Measurements from ENCODE around the gene MYH16. TPM values are rescaled to one million over a fixed set of nuclear protein-coding genes. Genes with fewer than 3 reads are reported as not detected.
"Not testable (repeated sequence)": the region's sequence is repeated elsewhere in the genome, so short reads cannot be mapped to it uniquely, and the experiment has no call there.

Gene MYH16
- total RNA-seq, 1 donor from 2014 or later, result not detected

DNA sequence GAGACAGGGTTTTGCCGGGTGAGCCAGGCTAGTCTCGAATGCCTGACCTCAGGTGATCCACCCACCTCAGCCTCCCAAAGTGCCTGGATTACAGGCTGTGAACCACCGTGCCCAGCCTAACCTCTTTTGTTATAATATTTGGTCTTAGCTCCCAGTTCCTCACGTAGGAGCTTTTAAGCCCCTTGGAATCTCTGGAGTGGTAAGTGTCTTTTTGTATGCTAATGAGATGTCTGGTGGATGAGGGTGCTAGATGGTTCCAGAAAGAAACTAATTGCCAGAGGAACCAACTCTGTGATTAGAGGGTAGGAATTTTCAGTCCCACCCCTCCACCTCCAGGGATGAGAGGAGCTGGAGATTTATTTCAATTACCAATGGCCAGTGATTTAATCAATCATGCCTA lies 47.7 kb downstream of the MYH16 start:
- H3K36me3 Mint-ChIP-seq (ENCODE audit: low read depth), result no peaks in the 10 kb centered on the region
- intact Hi-C loops (cut with micrococcal nuclease), result no loop called here
- no peak overlapping the region for H3K4me3 Mint-ChIP-seq (ENCODE audit: low read depth)
- no peaks in the 10 kb centered on the region for H3K4me1 Mint-ChIP-seq (ENCODE audit: low read depth)
- H3K27ac Mint-ChIP-seq, result no peak overlapping the region
- no peaks in the 10 kb centered on the region for H3K9me3 Mint-ChIP-seq
- peaks cover 4% of the 10 kb centered on the region for H3K27me3 Mint-ChIP-seq (ENCODE audit: low read depth)
- DNase-seq (ENCODE audit: low spot score), result no peak

DNA sequence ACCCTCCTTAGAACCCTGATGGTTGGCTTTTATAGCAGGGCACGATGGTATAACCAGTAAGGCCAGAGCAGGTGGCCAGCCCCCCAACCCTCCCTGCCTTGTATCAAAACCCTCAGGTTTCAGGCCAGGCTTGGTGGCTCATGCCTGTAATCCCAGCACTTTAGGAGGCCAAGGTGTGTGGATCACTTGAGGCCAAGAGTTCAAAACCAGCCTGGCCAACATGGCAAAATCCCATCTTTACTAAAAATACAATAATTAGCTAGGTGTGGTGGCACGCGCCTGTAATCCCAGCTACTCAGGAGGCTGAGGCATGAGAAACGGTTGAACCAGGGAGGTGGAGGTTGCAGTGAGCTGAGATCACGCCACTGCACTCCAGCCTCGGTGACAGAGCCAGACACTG lies 50.0 kb downstream of the MYH16 start:
- H3K9me3 Mint-ChIP-seq; DNase-seq (ENCODE audit: low spot score); H3K27ac Mint-ChIP-seq; intact Hi-C loops (cut with micrococcal nuclease); H3K4me3 Mint-ChIP-seq (ENCODE audit: low read depth); H3K27me3 Mint-ChIP-seq (ENCODE audit: low read depth); H3K36me3 Mint-ChIP-seq (ENCODE audit: low read depth): not testable (repeated sequence)
- H3K4me1 Mint-ChIP-seq (ENCODE audit: low read depth), result peaks cover 11% of the 10 kb centered on the region

DNA sequence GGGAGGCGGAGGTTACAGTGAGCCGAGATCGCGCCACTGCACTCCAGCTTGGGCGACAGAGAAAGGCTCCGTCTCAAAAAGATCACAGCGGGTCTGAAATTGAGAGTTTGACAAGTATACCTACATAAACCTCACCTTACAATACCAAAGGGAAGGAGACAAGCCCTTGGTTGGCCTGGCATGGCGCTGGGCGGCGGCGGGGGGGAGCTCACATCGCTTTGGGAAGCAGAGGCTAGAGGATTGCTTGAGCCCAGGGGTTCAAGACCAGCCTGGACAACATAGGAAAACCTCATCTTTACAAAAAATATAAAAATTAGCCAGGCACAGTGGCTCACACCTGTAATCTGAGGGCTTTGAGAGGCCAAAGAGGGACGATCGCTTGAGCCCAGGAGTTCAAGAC lies 51.9 kb downstream of the MYH16 start:
- Mint-ChIP-seq H3K36me3 (ENCODE audit: low read depth) (peaks cover 16% of the 10 kb centered on the region), H3K4me1 (ENCODE audit: low read depth) (peaks cover 26% of the 10 kb centered on the region), H3K9me3 (no peaks in the 10 kb centered on the region), H3K27me3 (ENCODE audit: low read depth) (peaks cover 4% of the 10 kb centered on the region), H3K4me3 (ENCODE audit: low read depth) (peak overlapping the region; percentile 93), H3K27ac (peak overlapping the region; percentile 88)
- DNase-seq (ENCODE audit: low spot score), result no peak
- intact Hi-C loops (cut with micrococcal nuclease), result no loop called here

DNA sequence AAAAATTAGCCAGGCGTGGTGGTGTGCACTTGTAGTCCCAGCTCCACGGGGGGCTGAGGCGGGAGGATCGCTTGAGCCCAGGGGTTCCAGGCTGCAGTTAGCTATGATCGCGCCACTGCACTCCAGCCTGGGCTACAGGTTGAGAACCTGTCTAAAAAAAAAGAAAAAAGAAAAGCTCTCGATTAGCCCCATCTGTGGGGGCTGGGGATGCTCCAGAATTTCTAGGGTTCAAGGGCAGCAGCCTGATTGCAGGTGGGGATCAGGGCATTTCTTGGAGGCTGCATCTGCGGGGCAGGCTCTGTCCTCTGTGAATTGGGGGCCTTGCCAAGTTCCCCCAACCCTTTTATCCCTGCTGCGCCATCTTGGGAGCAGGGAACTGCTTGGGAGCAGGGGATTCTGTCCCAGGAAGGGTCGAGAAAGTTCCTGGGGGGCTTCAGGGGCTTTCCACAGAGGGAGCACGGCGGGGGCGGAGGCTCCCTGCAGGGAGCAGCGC lies 52.4 kb downstream of the MYH16 start:
- peaks cover 17% of the 10 kb centered on the region for H3K36me3 Mint-ChIP-seq (ENCODE audit: low read depth)
- H3K9me3 Mint-ChIP-seq, result no peaks in the 10 kb centered on the region
- intact Hi-C loops (cut with micrococcal nuclease), result loop anchor here (5.0 kb wide), 1 partner anchor 183 kb away; the partner anchor contains the start of gene SMURF1
- H3K27me3 Mint-ChIP-seq (ENCODE audit: low read depth), result peaks cover 4% of the 10 kb centered on the region
- peaks cover 29% of the 10 kb centered on the region for H3K4me1 Mint-ChIP-seq (ENCODE audit: low read depth)
- peak overlapping the region; percentile 88 for H3K27ac Mint-ChIP-seq
- H3K4me3 Mint-ChIP-seq (ENCODE audit: low read depth), result peak overlapping the region; percentile 93
- no peak for DNase-seq (ENCODE audit: low spot score)

DNA sequence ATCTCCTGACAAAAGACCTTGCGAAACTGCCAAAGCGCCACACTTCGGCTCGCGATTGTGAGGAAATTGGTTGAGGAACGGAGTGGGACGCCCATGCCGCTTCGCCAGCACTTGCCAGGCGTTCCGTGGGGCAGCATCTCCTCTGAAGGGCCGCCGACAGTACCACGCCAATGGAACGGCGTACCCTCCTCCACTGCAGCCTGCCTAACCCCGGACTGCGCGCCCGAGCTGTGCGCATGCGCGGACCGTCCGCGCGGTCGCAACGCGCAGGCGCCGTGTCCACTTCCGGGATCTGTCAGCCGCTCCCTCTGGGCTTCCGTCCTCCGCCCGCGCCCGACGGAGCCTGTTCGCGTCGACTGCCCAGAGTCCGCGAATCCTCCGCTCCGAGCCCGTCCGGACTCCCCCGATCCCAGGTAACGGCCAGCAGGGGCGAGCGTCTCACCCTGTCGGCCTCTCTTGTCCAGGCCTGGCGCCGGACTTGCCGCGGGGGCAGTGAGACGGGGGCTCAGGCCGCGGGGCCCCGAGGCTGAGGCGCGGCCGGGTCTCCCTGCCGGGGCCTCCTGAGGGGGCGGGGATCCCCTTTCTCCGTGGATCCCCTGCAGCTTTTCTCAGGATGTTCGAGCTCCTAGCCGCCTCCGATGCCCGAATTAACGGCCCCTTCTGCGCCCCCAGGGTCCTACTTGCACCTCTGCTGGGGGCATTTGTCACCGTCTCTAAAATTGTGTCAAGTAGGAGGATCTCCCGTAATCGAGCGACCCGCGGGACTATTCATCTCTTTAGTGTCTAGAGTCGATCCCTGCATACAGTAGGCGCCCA lies 53.2 kb downstream of the MYH16 start, which contains the start of gene ARPC1A:
ARPC1A (plus strand) TSS at position 307 of the 816 bp plus-strand sequence. CDS start 7,456 bp downstream, outside the sequence.
- peaks cover 36% of the 10 kb centered on the region for H3K4me1 Mint-ChIP-seq (ENCODE audit: low read depth)
- H3K27me3 Mint-ChIP-seq (ENCODE audit: low read depth), result peaks cover 4% of the 10 kb centered on the region
- DNase-seq (ENCODE audit: low spot score), result peak; percentile 91
- peaks cover 24% of the 10 kb centered on the region for H3K36me3 Mint-ChIP-seq (ENCODE audit: low read depth)
- intact Hi-C loops (cut with micrococcal nuclease), result loop anchor here (5.0 kb wide), 1 partner anchor 183 kb away; the partner anchor contains the start of gene SMURF1
- H3K4me3 Mint-ChIP-seq (ENCODE audit: low read depth), result peak within 1 kb of the TSS; percentile 93
- H3K27ac Mint-ChIP-seq, result peak within 1 kb of the TSS; percentile 88
- H3K9me3 Mint-ChIP-seq, result no peaks in the 10 kb centered on the region

DNA sequence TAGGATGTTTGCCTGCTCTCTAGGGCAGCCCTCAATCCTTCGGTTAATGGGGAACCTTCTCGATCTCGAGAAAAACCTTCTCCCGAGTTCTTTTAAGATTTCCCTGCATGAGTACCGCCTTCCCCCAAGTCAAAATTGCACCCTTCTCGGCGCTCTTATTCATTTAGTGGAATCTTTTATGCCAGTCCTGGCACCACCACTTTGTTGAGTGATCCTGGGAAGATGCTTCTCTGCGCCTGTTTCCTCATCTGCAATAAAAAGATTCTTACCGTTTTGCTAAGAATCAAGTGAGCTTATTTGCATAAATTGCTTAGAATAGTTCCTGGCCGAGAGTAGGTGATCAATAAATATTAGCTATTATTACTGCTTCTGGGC lies 53.8 kb downstream of the MYH16 start:
- Mint-ChIP-seq H3K4me1 (ENCODE audit: low read depth) (peaks cover 41% of the 10 kb centered on the region), H3K27me3 (ENCODE audit: low read depth) (peaks cover 4% of the 10 kb centered on the region)
- intact Hi-C loops (cut with micrococcal nuclease), result loop anchor here (5.0 kb wide), 1 partner anchor 184 kb away; the partner anchor contains the start of gene SMURF1

DNA sequence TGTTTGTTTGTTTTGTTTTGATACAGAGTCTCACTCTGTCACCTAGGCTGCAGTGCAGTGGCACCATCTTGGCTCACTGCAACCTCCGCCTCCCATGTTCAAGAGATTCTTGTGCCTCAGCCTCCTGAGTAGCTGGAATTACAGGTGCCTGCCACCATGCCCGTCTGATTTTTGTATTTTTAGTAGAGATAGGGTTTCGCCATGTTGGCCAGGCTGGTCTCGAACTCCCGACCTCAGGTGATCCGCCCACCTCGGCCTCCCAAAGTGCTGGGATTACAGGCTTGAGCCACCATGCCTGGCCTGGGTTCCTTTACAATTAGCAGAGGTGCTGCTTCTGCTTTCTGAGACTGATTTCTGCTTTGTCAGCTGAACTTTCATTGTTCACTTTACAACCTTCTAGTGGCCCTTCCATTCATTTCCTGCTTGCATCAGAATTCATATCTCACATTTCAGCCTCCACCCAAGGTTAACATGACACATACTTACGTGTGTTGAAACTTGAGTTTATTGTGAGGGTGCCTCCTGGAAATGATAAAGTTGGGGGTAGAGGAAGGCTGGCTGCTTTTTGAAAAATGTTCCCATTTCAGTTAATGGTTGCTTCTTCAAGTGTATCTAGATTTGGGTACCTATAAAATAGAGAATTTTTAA lies 57.8 kb downstream of the MYH16 start:
- Mint-ChIP-seq H3K4me1 (ENCODE audit: low read depth) (peaks cover 43% of the 10 kb centered on the region), H3K27ac (peak overlapping the region; percentile 91), H3K36me3 (ENCODE audit: low read depth) (peaks cover 56% of the 10 kb centered on the region), H3K4me3 (ENCODE audit: low read depth) (peak overlapping the region; percentile 61)
- not testable (repeated sequence) for DNase-seq (ENCODE audit: low spot score); H3K27me3 Mint-ChIP-seq (ENCODE audit: low read depth); H3K9me3 Mint-ChIP-seq
- intact Hi-C loops (cut with micrococcal nuclease), result loop anchor here (2.0 kb wide), 1 partner anchor 50 kb away; no protein-coding TSS in a partner anchor

More for the DNA sequence above, 53.8 kb downstream of the MYH16 start:
- Mint-ChIP-seq H3K36me3 (ENCODE audit: low read depth) (peaks cover 29% of the 10 kb centered on the region), H3K27ac (peak overlapping the region; percentile 88), H3K4me3 (ENCODE audit: low read depth) (peak overlapping the region; percentile 93), H3K9me3 (no peaks in the 10 kb centered on the region)
- no peak for DNase-seq (ENCODE audit: low spot score)

DNA sequence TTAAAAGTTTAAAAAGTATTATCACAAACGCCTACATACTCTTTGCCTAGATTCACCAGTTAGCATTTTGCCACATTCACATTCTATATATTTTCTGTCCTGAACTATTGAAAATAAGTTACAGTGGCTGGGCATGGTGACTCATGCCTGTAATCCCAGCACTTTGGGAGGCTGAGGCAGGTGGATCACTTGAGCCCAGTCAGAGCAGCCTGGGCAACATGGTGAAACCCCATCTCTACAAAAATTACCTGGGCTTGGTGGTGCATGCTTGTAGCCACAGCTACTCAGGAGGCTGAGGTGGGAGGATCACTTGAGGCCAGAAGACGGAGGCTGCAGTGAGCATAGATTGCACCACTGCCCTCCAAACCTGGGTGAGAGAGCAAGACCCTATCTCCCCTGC lies 58.4 kb downstream of the MYH16 start:
- Mint-ChIP-seq H3K4me3 (ENCODE audit: low read depth) (no peak overlapping the region), H3K4me1 (ENCODE audit: low read depth) (peaks cover 43% of the 10 kb centered on the region), H3K9me3 (no peaks in the 10 kb centered on the region), H3K27ac (peak overlapping the region; percentile 91), H3K36me3 (ENCODE audit: low read depth) (peaks cover 62% of the 10 kb centered on the region), H3K27me3 (ENCODE audit: low read depth) (no peaks in the 10 kb centered on the region)
- DNase-seq (ENCODE audit: low spot score), result no peak
- intact Hi-C loops (cut with micrococcal nuclease), result loop anchor here (2.0 kb wide), 1 partner anchor 50 kb away; no protein-coding TSS in a partner anchor

DNA sequence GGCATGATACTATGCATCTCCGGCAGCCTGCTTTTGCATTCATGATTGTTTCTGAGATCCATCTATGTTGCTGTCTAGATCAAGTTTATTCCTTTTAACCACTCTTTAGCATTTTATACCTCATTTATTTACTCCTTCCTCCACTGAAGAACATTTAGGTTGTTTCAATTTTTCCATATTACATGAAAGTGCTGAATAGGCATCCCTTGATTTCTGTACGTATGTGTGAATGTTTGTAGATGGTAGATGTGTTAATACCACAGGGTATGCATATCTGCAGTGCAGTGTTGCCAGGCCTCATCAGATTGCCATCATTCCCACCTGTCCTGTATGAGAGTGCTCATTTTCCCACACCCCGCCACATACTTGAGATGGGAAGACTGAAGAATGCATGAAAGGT lies 67.0 kb downstream of the MYH16 start:
- intact Hi-C loops (cut with micrococcal nuclease), result no loop called here
- Mint-ChIP-seq H3K36me3 (ENCODE audit: low read depth) (peaks cover 69% of the 10 kb centered on the region), H3K27me3 (ENCODE audit: low read depth) (no peaks in the 10 kb centered on the region), H3K9me3 (no peaks in the 10 kb centered on the region), H3K4me1 (ENCODE audit: low read depth) (no peaks in the 10 kb centered on the region), H3K27ac (no peak overlapping the region), H3K4me3 (ENCODE audit: low read depth) (no peak overlapping the region)
- DNase-seq (ENCODE audit: low spot score), result no peak

DNA sequence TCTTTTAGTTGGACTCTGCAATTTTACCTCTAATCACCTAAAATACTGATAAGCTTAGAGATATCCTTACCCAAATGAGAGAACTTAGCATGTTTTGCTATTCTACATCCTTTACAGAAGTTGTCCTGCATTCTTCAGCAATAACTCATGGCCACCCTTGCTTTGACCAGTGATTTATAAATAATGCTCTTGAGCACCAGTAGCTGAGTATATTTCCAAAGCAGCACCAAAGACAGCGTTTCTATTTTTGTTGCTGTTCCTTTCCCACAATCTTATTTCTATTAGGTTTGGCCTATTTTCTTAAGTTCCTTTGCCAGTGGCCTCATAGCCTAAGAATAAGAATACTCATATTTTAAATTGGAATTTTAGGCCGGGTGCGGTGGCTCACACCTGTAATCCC lies 68.0 kb downstream of the MYH16 start:
- peaks cover 65% of the 10 kb centered on the region for H3K36me3 Mint-ChIP-seq (ENCODE audit: low read depth)
- H3K9me3 Mint-ChIP-seq, result no peaks in the 10 kb centered on the region
- no peaks in the 10 kb centered on the region for H3K4me1 Mint-ChIP-seq (ENCODE audit: low read depth)
- no peaks in the 10 kb centered on the region for H3K27me3 Mint-ChIP-seq (ENCODE audit: low read depth)
- H3K4me3 Mint-ChIP-seq (ENCODE audit: low read depth), result no peak overlapping the region
- intact Hi-C loops (cut with micrococcal nuclease), result no loop called here
- DNase-seq (ENCODE audit: low spot score), result no peak
- H3K27ac Mint-ChIP-seq, result no peak overlapping the region

DNA sequence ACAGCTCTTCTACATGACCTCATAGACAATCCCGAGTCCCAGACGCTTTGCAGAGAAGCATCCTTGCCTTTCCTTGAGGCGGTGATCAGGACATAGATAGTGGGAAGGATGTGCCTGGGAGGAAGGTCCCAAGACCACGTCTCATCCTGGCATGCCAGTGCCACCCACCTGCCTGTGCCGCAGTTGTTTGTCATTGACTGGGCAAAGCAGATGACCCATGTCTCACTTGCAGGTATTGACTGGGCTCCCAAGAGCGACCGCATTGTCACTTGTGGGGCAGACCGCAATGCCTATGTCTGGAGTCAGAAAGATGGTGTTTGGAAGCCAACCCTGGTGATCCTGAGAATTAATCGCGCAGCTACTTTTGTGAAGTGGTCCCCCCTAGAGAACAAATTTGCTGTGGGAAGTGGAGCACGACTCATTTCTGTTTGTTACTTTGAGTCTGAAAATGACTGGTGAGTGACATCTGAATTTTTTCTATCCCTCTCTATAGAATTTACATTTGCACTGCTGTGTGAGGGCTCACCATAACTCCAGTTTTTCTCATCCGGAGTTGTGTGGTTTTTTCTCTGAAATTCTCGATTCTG lies 71.5 kb downstream of the MYH16 start:
- intact Hi-C loops (cut with micrococcal nuclease), result no loop called here
- no peaks in the 10 kb centered on the region for H3K9me3 Mint-ChIP-seq
- peaks cover 52% of the 10 kb centered on the region for H3K36me3 Mint-ChIP-seq (ENCODE audit: low read depth)
- H3K4me1 Mint-ChIP-seq (ENCODE audit: low read depth), result no peaks in the 10 kb centered on the region
- H3K27me3 Mint-ChIP-seq (ENCODE audit: low read depth), result no peaks in the 10 kb centered on the region
- DNase-seq (ENCODE audit: low spot score), result no peak
- no peak overlapping the region for H3K27ac Mint-ChIP-seq
- H3K4me3 Mint-ChIP-seq (ENCODE audit: low read depth), result no peak overlapping the region

DNA sequence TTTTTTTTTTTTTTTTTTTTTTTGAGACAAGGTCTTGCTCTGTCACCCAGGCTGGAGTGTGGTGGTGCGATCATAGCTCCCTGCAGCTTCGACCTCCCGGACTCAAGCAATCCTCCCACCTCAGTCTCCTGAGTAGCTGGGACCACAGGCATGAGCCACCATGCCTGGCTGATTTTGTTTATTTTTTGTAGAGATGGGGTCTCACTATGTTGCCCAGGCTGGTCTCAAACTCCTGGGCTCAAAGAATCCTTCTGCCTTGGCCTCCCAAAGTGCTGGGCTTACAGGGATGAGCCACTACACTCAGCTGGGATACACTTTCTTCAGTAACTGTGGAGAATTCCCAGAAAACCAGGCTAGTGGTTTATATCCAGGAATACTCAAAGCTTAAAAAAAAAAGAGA lies 78.0 kb downstream of the MYH16 start:
- H3K27ac Mint-ChIP-seq; H3K4me3 Mint-ChIP-seq (ENCODE audit: low read depth); DNase-seq (ENCODE audit: low spot score); H3K4me1 Mint-ChIP-seq (ENCODE audit: low read depth); H3K27me3 Mint-ChIP-seq (ENCODE audit: low read depth); intact Hi-C loops (cut with micrococcal nuclease); H3K9me3 Mint-ChIP-seq: not testable (repeated sequence)
- H3K36me3 Mint-ChIP-seq (ENCODE audit: low read depth), result peaks cover 49% of the 10 kb centered on the region
